Measurements from ENCODE around the gene ATXN1. TPM values are rescaled to one million over a fixed set of nuclear protein-coding genes. Genes with fewer than 3 reads are reported as not detected.

ATXN1 gene
- total RNA-seq, 2 donors from 2014 or later, result 56.4 to 103 TPM

- ATAC-seq (peak; percentile 38 to 65), DNase-seq (ENCODE audit: low spot score) (no peak)
- Mint-ChIP-seq H3K36me3 (peaks cover 22% of the 10 kb centered on the region), H3K27ac (peak overlapping the region; percentile 92 to 96), H3K4me3 (peak overlapping the region; percentile 78), H3K27me3 (no peaks in the 10 kb centered on the region), H3K4me1 (ENCODE audit: low read depth in 2 of 2) (peaks cover 69 to 84% of the 10 kb centered on the region in 2 donors), H3K9me3 (peaks cover 3% of the 10 kb centered on the region)
Observed at GRCh38 chr6:16483315-16483875, 277.9 kb downstream of the ATXN1 start.

GRCh38 chr6:16482702-16483314, 278.5 kb downstream of the ATXN1 start:
- Mint-ChIP-seq H3K36me3 (peaks cover 22% of the 10 kb centered on the region), H3K27me3 (no peaks in the 10 kb centered on the region), H3K4me1 (ENCODE audit: low read depth in 2 of 2) (peaks cover 66 to 78% of the 10 kb centered on the region in 2 donors), H3K9me3 (peaks cover 3% of the 10 kb centered on the region), H3K4me3 (peak overlapping the region; percentile 86), H3K27ac (peak overlapping the region; percentile 92 to 96)
- no peak for ATAC-seq
- no peak for DNase-seq (ENCODE audit: low spot score)

- Mint-ChIP-seq H3K27ac (peak overlapping the region; percentile 92 to 96), H3K36me3 (peaks cover 26% of the 10 kb centered on the region), H3K4me1 (ENCODE audit: low read depth in 2 of 2) (peaks cover 66 to 76% of the 10 kb centered on the region in 2 donors)
Observed at GRCh38 chr6:16481697-16482399, 279.4 kb downstream of the ATXN1 start.

GRCh38 chr6:16480763-16481560, 280.3 kb downstream of the ATXN1 start:
- H3K27me3 Mint-ChIP-seq, result no peaks in the 10 kb centered on the region
- no peak for DNase-seq (ENCODE audit: low spot score)
- H3K4me3 Mint-ChIP-seq, result peak overlapping the region; percentile 86
- peaks cover 28% of the 10 kb centered on the region for H3K36me3 Mint-ChIP-seq
- peak in 1 of 2 donors; percentile 40 for ATAC-seq
- peaks cover 61 to 71% of the 10 kb centered on the region in 2 donors for H3K4me1 Mint-ChIP-seq (ENCODE audit: low read depth in 2 of 2)
- peak overlapping the region; percentile 92 to 96 for H3K27ac Mint-ChIP-seq
- peaks cover 3% of the 10 kb centered on the region for H3K9me3 Mint-ChIP-seq

More at GRCh38 chr6:16481697-16482399, 279.4 kb downstream of the ATXN1 start:
- peak; percentile 75 for DNase-seq (ENCODE audit: low spot score)
- H3K27me3 Mint-ChIP-seq, result no peaks in the 10 kb centered on the region
- H3K4me3 Mint-ChIP-seq, result peak overlapping the region; percentile 86
- ATAC-seq, result peak; percentile 85 to 89
- peaks cover 3% of the 10 kb centered on the region for H3K9me3 Mint-ChIP-seq

- peaks cover 55 to 61% of the 10 kb centered on the region in 2 donors for H3K4me1 Mint-ChIP-seq (ENCODE audit: low read depth in 2 of 2)
- no peak overlapping the region for H3K4me3 Mint-ChIP-seq
- peaks cover 32% of the 10 kb centered on the region for H3K36me3 Mint-ChIP-seq
- H3K27me3 Mint-ChIP-seq, result no peaks in the 10 kb centered on the region
- DNase-seq (ENCODE audit: low spot score), result no peak
- no peak for ATAC-seq
- H3K9me3 Mint-ChIP-seq, result peaks cover 3% of the 10 kb centered on the region
- peak overlapping the region; percentile 65 to 71 for H3K27ac Mint-ChIP-seq
Observed at GRCh38 chr6:16477367-16478149, 283.7 kb downstream of the ATXN1 start.

- H3K27me3 Mint-ChIP-seq, result no peaks in the 10 kb centered on the region
- peak overlapping the region; percentile 43 for H3K4me3 Mint-ChIP-seq
- ATAC-seq (no peak), DNase-seq (ENCODE audit: low spot score) (no peak)
- peaks cover 28% of the 10 kb centered on the region for H3K36me3 Mint-ChIP-seq
- peaks cover 53 to 61% of the 10 kb centered on the region in 2 donors for H3K4me1 Mint-ChIP-seq (ENCODE audit: low read depth in 2 of 2)
- H3K9me3 Mint-ChIP-seq, result peaks cover 3% of the 10 kb centered on the region
- peak overlapping the region; percentile 65 to 71 for H3K27ac Mint-ChIP-seq
Observed at GRCh38 chr6:16476861-16477260, 284.4 kb downstream of the ATXN1 start.

GRCh38 chr6:16475494-16475781, 285.8 kb downstream of the ATXN1 start:
- peaks cover 21% of the 10 kb centered on the region for H3K36me3 Mint-ChIP-seq
- DNase-seq (ENCODE audit: low spot score), result no peak
- no peaks in the 10 kb centered on the region for H3K27me3 Mint-ChIP-seq
- peak overlapping the region; percentile 34 to 74 for H3K27ac Mint-ChIP-seq
- H3K9me3 Mint-ChIP-seq, result peaks cover 3% of the 10 kb centered on the region
- peaks cover 50 to 60% of the 10 kb centered on the region in 2 donors for H3K4me1 Mint-ChIP-seq (ENCODE audit: low read depth in 2 of 2)
- H3K4me3 Mint-ChIP-seq, result no peak overlapping the region
- ATAC-seq, result no peak

GRCh38 chr6:16474772-16475493, 286.3 kb downstream of the ATXN1 start:
- peak; percentile 31 to 72 for ATAC-seq
- Mint-ChIP-seq H3K4me1 (ENCODE audit: low read depth in 2 of 2) (peaks cover 47 to 61% of the 10 kb centered on the region in 2 donors), H3K27me3 (no peaks in the 10 kb centered on the region), H3K36me3 (peaks cover 17% of the 10 kb centered on the region), H3K27ac (peak overlapping the region; percentile 34 to 74), H3K4me3 (peak overlapping the region; percentile 51), H3K9me3 (no peaks in the 10 kb centered on the region)
- no peak for DNase-seq (ENCODE audit: low spot score)

- H3K36me3 Mint-ChIP-seq, result peaks cover 17% of the 10 kb centered on the region
- H3K4me3 Mint-ChIP-seq, result peak overlapping the region; percentile 88
- no peaks in the 10 kb centered on the region for H3K27me3 Mint-ChIP-seq
- peak in 1 of 2 donors; percentile 17 for ATAC-seq
- peak overlapping the region; percentile 34 to 74 for H3K27ac Mint-ChIP-seq
- no peaks in the 10 kb centered on the region for H3K9me3 Mint-ChIP-seq
- no peak for DNase-seq (ENCODE audit: low spot score)
- peaks cover 47 to 67% of the 10 kb centered on the region in 2 donors for H3K4me1 Mint-ChIP-seq (ENCODE audit: low read depth in 2 of 2)
Observed at GRCh38 chr6:16473908-16474771, 287.1 kb downstream of the ATXN1 start.

GRCh38 chr6:16473184-16473907, 287.9 kb downstream of the ATXN1 start:
- H3K4me3 Mint-ChIP-seq, result peak overlapping the region; percentile 88
- peak overlapping the region; percentile 34 to 74 for H3K27ac Mint-ChIP-seq
- H3K9me3 Mint-ChIP-seq, result no peaks in the 10 kb centered on the region
- H3K27me3 Mint-ChIP-seq, result no peaks in the 10 kb centered on the region
- peaks cover 22% of the 10 kb centered on the region for H3K36me3 Mint-ChIP-seq
- ATAC-seq (peak in 1 of 2 donors; percentile 70), DNase-seq (ENCODE audit: low spot score) (no peak)
- H3K4me1 Mint-ChIP-seq (ENCODE audit: low read depth in 2 of 2), result peaks cover 54 to 75% of the 10 kb centered on the region in 2 donors

GRCh38 chr6:16472349-16473069, 288.8 kb downstream of the ATXN1 start:
- ATAC-seq (no peak), DNase-seq (ENCODE audit: low spot score) (no peak)
- H3K36me3 Mint-ChIP-seq, result peaks cover 22% of the 10 kb centered on the region
- peaks cover 48 to 73% of the 10 kb centered on the region in 2 donors for H3K4me1 Mint-ChIP-seq (ENCODE audit: low read depth in 2 of 2)
- H3K27ac Mint-ChIP-seq, result peak overlapping the region; percentile 34 to 74
- peak overlapping the region; percentile 88 for H3K4me3 Mint-ChIP-seq
- no peaks in the 10 kb centered on the region for H3K9me3 Mint-ChIP-seq
- H3K27me3 Mint-ChIP-seq, result no peaks in the 10 kb centered on the region

All from natural killer cell treated with Interleukin-12 subunit alpha and Interleukin-12 subunit beta and Interleukin-15 and Interleukin-18, amount 100 ng/mL, for 72 hours (primary cell).